Measurements from ENCODE around the gene ADAP2.

ADAP2 gene

GRCh38 chr17:30921544-30922196 lies at the start of gene ADAP2:
Gene ADAP2 (plus strand): TSS chr17:30921945. CDS start chr17:30922015, 70 bp downstream.
- CTCF ChIA-PET, result no interaction called here
- peak; percentile 46 for DNase-seq (ENCODE audit: extremely low spot score)
- TF ChIP-seq ARNT (IDR thresholded peaks at IDR 0.05), result no peak
- TF ChIP-seq FOXM1 (IDR thresholded peaks at IDR 0.05; ENCODE audit: borderline replicate concordance), result no peak
- no peak for TF ChIP-seq HDGF (IDR thresholded peaks at IDR 0.05; ENCODE audit: borderline replicate concordance)
- no peak for TF ChIP-seq LEF1 (IDR thresholded peaks at IDR 0.05; ENCODE audit: borderline replicate concordance)
- no peak for TF ChIP-seq SUZ12 (IDR thresholded peaks at IDR 0.05)
- TF ChIP-seq, protein P1, sequence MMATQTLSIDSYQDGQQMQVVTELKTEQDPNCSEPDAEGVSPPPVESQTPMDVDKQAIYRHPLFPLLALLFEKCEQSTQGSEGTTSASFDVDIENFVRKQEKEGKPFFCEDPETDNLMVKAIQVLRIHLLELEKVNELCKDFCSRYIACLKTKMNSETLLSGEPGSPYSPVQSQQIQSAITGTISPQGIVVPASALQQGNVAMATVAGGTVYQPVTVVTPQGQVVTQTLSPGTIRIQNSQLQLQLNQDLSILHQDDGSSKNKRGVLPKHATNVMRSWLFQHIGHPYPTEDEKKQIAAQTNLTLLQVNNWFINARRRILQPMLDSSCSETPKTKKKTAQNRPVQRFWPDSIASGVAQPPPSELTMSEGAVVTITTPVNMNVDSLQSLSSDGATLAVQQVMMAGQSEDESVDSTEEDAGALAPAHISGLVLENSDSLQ (IDR thresholded peaks at IDR 0.05), result no peak
- TF ChIP-seq CTBP1 (IDR thresholded peaks at IDR 0.05; ENCODE audit: borderline replicate concordance), result no peak
- TF ChIP-seq BHLHE40 (IDR thresholded peaks at IDR 0.05; ENCODE audit: borderline replicate concordance), result no peak
- TF ChIP-seq SP1 (IDR thresholded peaks at IDR 0.05), result no peak
- TF ChIP-seq FOXA1 (IDR thresholded peaks at IDR 0.05), result no peak
- no peak for TF ChIP-seq ZNF384 (IDR thresholded peaks at IDR 0.05)
- no peak for TF ChIP-seq TARDBP (IDR thresholded peaks at IDR 0.05)
- POLR2A ChIA-PET, result interaction anchor here (1.0 to 2.8 kb wide), 2 partner anchors 10 to 15 kb away, joined by 3 to 15 read pairs; partner anchors contain the start of gene TEFM

DNA sequence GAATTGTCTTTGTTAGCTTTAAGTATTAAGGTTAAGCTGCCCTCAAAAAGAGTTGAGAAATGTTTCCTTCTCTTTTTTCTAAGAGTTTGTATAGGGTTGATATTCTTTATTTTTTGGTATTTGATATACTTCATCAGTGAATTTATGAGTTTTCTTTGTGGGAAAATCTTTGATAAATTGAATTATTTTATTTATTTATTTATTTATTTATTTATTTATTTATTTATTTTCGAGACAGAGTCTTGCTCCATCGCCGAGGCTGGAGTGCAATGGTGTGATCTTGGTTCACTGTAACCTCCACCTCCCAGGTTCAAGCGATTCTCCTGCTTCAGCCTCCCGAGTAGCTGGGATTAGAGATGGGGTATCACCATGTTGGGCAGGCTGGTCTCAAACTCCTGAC lies 35.6 kb upstream of the ADAP2 start:
- POLR2A ChIA-PET, result no interaction called here
- DNase-seq (ENCODE audit: extremely low spot score), result no peak
- CTCF ChIA-PET, result interaction anchor here (0.6 kb wide), 1 partner anchor 10 kb away, joined by 3 read pairs; no protein-coding TSS in a partner anchor
- TF ChIP-seq NFRKB (IDR thresholded peaks at IDR 0.05) (no peak), ARNT (IDR thresholded peaks at IDR 0.05) (no peak), FOXA1 (IDR thresholded peaks at IDR 0.05) (no peak), ZNF384 (IDR thresholded peaks at IDR 0.05) (no peak), CTBP1 (IDR thresholded peaks at IDR 0.05; ENCODE audit: borderline replicate concordance) (no peak), BHLHE40 (IDR thresholded peaks at IDR 0.05; ENCODE audit: borderline replicate concordance) (no peak), FOXK2 (IDR thresholded peaks at IDR 0.05) (no peak), SP1 (IDR thresholded peaks at IDR 0.05) (no peak), L3MBTL2 (conservative IDR thresholded peaks at IDR 0.05) (no peak), FOXM1 (IDR thresholded peaks at IDR 0.05; ENCODE audit: borderline replicate concordance) (no peak), HDGF (IDR thresholded peaks at IDR 0.05; ENCODE audit: borderline replicate concordance) (no peak), TARDBP (IDR thresholded peaks at IDR 0.05) (no peak), SUZ12 (IDR thresholded peaks at IDR 0.05) (no peak), LEF1 (IDR thresholded peaks at IDR 0.05; ENCODE audit: borderline replicate concordance) (no peak), ELF4 (IDR thresholded peaks at IDR 0.05) (no peak)
- TF ChIP-seq, protein P1 (IDR thresholded peaks at IDR 0.05), result no peak

DNA sequence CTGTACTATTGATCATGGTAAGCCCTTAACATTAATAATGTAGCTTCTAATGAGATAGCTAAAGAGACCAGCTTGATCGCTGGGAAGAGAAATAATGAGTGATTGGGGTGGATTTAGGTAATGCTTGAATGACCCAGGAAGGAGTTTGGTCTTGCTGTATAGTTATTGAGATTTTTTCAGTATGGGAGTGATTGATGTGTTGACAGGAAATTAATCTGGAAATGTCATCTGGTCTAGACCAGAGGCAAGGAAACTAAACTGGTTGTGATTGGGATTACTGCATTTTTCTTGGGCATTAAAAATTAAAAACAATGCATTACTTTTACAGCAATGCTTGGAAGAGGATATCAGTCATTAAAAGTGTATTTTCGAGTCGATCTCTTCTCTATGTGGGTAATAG lies 27.5 kb upstream of the ADAP2 start:
- no peak for DNase-seq (ENCODE audit: extremely low spot score)
- POLR2A ChIA-PET, result no interaction called here
- TF ChIP-seq FOXM1 (IDR thresholded peaks at IDR 0.05; ENCODE audit: borderline replicate concordance) (no peak), HDGF (IDR thresholded peaks at IDR 0.05; ENCODE audit: borderline replicate concordance) (no peak), L3MBTL2 (conservative IDR thresholded peaks at IDR 0.05) (no peak), BHLHE40 (IDR thresholded peaks at IDR 0.05; ENCODE audit: borderline replicate concordance) (no peak), FOXA1 (IDR thresholded peaks at IDR 0.05) (no peak), ZNF384 (IDR thresholded peaks at IDR 0.05) (no peak), CTBP1 (IDR thresholded peaks at IDR 0.05; ENCODE audit: borderline replicate concordance) (no peak), ELF4 (IDR thresholded peaks at IDR 0.05) (no peak), FOXK2 (IDR thresholded peaks at IDR 0.05) (no peak), SP1 (IDR thresholded peaks at IDR 0.05) (no peak), TARDBP (IDR thresholded peaks at IDR 0.05) (no peak), NFRKB (IDR thresholded peaks at IDR 0.05) (no peak), ARNT (IDR thresholded peaks at IDR 0.05) (no peak), LEF1 (IDR thresholded peaks at IDR 0.05; ENCODE audit: borderline replicate concordance) (no peak), SUZ12 (IDR thresholded peaks at IDR 0.05) (no peak)
- TF ChIP-seq, protein P1 (IDR thresholded peaks at IDR 0.05), result no peak
- CTCF ChIA-PET, result interaction anchor here (0.8 kb wide), 1 partner anchor 11 kb away, joined by 3 read pairs; no protein-coding TSS in a partner anchor

- CTCF ChIA-PET, result no interaction called here
- TF ChIP-seq ARNT (IDR thresholded peaks at IDR 0.05), result peak; percentile 54; the same call in 1 of the 2 replicates
- TF ChIP-seq ZNF384 (IDR thresholded peaks at IDR 0.05), result no peak
- TF ChIP-seq L3MBTL2 (conservative IDR thresholded peaks at IDR 0.05), result no peak
- TF ChIP-seq NFRKB (IDR thresholded peaks at IDR 0.05), result no peak
- TF ChIP-seq SP1 (IDR thresholded peaks at IDR 0.05), result no peak
- TF ChIP-seq, protein P1 (IDR thresholded peaks at IDR 0.05), result peak; percentile 52
- no peak for TF ChIP-seq HDGF (IDR thresholded peaks at IDR 0.05; ENCODE audit: borderline replicate concordance)
- POLR2A ChIA-PET, result interaction anchor here (1.0 kb wide), 1 partner anchor 9 kb away, joined by 3 read pairs; no protein-coding TSS in a partner anchor
- no peak for DNase-seq (ENCODE audit: extremely low spot score)
These were observed 24.4 kb upstream of the ADAP2 start for GRCh38 chr17:30897311-30897710.

GRCh38 chr17:30905742-30906100 lies 16.0 kb upstream of the ADAP2 start:
- ChIA-PET CTCF (no interaction called here), POLR2A (interaction anchor here (0.9 to 2.8 kb wide), 2 partner anchors 65 to 103 kb away, joined by 3 to 17 read pairs; partner anchors contain the start of gene RNF135)
- TF ChIP-seq HDGF (IDR thresholded peaks at IDR 0.05; ENCODE audit: borderline replicate concordance) (no peak), L3MBTL2 (conservative IDR thresholded peaks at IDR 0.05) (no peak), SUZ12 (IDR thresholded peaks at IDR 0.05) (no peak), ELF4 (IDR thresholded peaks at IDR 0.05) (no peak), LEF1 (IDR thresholded peaks at IDR 0.05; ENCODE audit: borderline replicate concordance) (no peak), FOXM1 (IDR thresholded peaks at IDR 0.05; ENCODE audit: borderline replicate concordance) (no peak), ZNF384 (IDR thresholded peaks at IDR 0.05) (no peak), NFRKB (IDR thresholded peaks at IDR 0.05) (no peak), FOXK2 (IDR thresholded peaks at IDR 0.05) (no peak), CTBP1 (IDR thresholded peaks at IDR 0.05; ENCODE audit: borderline replicate concordance) (no peak), SP1 (IDR thresholded peaks at IDR 0.05) (no peak), BHLHE40 (IDR thresholded peaks at IDR 0.05; ENCODE audit: borderline replicate concordance) (no peak), FOXA1 (IDR thresholded peaks at IDR 0.05) (no peak), TARDBP (IDR thresholded peaks at IDR 0.05) (no peak), ARNT (IDR thresholded peaks at IDR 0.05) (no peak)
- TF ChIP-seq, protein P1 (IDR thresholded peaks at IDR 0.05), result no peak
- DNase-seq (ENCODE audit: extremely low spot score), result peak; percentile 17

Measured in HEK293T (cell line).